Germinal center (tissue), 1 donor: ENCODE results near the gene RANBP10.
"Not testable (repeated sequence)": the region's sequence is repeated elsewhere in the genome, so short reads cannot be mapped to it uniquely, and the experiment has no call there.

Source experiments
- DNase-seq: peaks from one replicate; pipeline ENCODE4 v3.0.0; 2012; ENCODE audit warnings: mixed read lengths, low spot score

Gene RANBP10

GRCh38 chr16:67714522-67714921 lies 91.8 kb downstream of the RANBP10 start:
- DNase-seq, result no peak

GRCh38 chr16:67713647-67714273 lies 92.6 kb downstream of the RANBP10 start:
- no peak for DNase-seq

DNA sequence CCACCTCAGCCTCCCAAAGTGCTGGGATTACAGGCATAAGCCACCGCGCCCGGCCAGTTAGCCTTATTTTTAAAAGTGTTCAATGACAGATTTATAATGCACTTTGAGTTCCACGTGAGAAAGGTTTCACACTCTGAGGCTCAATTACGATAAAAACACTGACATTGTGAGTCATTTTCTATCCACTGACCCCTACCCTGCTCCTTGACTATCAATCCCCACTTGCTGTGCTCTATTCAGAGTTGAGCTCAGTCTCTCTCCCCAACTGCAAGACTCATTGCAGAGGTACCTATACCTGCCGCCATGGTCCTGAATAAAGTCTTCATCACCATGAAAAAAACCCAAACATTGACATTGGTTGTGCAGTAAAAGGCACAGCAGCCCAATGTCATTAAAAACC lies 95.8 kb downstream of the RANBP10 start:
- DNase-seq, result no peak

DNA sequence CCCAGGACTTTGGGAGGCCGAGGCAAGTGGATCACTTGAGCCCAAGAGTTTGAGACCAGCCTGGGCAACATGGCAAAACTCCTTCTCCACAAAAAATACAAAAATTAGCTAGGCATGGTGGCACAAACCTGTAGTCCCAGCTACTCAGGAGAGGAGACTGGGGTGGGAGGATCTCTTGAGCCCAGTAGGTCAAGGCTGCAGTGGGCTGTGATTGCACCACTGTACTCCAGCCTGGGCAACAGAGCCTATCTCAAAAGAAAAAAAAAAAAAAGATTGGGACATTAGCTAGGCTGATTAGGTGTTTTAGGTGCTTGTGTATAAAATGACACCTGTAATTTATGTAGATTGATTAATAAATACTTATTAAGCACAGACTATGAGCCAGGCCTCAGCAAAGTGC lies 97.3 kb downstream of the RANBP10 start:
- no peak for DNase-seq

GRCh38 chr16:67708368-67708771 lies 98.0 kb downstream of the RANBP10 start:
- DNase-seq, result no peak

DNA sequence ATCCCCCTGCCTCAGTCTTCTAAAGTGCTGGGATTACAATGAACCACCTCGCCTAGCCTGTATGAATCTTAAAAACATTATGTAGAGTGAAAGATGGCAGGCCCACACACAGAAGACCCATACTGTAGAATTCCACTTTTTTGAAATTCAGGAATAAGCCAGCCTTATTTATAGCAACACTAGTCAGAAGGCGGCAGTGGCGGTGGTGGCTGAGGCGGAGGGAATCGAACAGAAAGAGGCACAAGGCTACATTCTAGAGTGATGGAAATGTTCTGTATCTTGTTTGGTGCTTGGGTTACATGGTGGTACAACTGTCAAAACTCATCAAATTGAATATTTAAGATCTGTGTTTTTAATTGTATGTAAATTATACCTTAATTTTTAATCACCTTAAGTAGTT lies 98.6 kb downstream of the RANBP10 start:
- no peak for DNase-seq

GRCh38 chr16:67707210-67707609 lies 99.2 kb downstream of the RANBP10 start:
- DNase-seq, result no peak

DNA sequence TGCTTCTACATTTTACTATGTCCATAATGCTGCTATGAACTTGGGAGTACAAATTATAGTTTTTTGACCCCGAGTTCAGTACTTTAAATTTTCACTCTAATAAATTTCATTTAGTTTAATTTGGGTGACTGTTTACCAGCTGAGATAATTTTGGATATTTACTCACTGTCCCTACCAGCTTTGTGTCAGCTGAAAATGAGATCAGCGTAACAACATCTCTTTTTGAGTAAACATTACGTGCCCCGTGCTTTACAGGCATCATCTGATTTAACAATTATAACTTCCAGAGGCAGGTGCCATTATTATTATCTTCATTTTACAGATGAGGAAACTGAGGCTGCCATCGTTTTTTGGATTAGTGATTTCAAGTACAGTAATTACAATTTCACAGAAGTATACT lies 102.2 kb downstream of the RANBP10 start:
- no peak for DNase-seq

DNA sequence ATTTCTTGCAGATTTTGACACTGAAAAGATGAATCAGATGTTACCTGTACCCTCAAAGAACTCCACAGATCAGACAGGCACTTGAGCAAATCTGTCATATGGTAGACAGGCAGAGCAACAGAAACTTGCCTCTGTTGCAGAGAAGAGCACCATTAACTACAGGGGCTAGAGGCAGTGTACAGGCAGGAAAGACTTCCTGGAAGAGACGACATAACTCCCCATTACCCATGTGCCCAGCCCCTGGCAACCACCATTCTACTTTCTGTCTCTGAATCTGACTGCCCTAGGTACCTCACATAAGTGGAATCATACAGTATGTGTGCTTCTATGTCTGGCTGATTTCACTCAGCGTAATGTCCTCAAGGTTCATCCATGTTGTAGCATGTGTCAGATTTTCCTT lies 102.7 kb downstream of the RANBP10 start:
- no peak for DNase-seq

DNA sequence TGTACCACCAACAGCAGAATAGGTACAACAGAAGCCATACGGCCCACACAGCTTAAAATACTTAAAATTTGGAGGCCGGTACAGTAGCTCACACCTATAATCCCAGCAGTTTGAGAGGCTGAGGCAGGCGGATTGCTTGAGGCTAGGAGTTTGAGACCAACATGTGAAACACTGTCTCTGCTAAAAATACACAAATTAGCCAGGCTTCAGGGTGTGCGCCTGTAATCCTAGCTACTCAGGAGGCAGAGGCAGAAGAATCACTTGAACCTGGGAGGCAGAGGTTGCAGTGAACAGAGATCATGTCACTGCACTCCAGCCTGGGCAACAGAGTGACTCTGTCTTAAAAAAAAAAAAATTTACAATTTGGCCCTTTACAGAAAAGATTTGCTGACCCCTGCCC lies 104.2 kb downstream of the RANBP10 start:
- DNase-seq, result no peak

- no peak for DNase-seq
Observed at GRCh38 chr16:67701420-67701819, 104.9 kb downstream of the RANBP10 start.

DNA sequence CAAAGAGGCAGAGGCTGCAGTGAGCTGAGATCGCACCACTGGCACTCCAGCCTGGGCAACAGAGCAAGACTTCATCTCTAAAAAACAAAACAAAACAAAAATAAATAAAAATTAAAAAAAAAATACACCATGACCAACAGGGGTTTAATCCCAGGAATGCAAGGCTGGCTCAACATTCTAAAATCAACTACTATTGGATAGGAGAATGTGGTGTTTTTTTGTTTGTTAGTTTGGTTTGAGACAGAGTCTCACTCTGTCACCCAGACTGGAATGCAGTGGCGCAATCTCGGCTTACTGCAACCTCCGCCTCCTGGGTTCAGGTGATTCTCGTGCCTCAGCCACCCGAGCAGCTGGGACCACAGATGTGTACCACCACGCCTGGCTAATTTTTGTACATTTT lies 107.1 kb downstream of the RANBP10 start:
- no peak for DNase-seq

DNA sequence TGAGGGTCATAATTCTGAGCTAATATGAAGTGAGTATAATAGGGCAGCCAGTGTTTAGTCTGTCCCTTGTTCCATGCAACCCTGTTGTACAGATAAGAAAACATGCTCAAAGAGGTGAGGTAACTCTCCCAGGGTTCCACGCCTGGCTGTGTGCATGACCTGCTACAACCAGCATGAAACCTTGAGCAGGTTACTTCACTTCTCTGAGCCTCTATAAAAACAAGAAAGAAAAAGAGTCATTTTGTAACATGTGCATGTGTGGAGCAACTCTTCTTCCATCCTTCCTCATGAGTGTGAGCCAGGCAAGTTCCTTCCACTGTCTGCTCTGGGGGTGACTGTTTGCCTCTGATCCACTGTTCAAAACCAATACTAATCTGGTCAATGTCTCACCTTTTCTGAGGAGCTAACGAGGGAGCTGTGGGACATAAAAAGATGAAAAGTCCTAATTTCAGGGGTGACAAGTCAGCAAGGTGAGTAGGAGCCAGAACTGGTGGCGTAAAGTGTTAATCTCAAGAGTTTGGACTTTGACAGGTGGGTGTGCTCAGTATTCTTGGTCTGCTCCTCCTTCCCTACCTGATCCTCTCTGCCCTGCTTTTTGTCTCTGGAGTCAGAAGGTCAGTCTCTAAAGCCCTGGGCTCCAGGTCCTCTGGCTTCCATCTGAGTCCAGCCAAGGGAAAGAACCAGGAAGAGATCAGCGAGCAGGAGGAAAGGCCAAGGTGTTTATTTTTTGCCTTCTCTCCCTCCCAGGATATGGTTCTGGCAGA lies 108.8 kb downstream of the RANBP10 start:
- no peak for DNase-seq

GRCh38 chr16:67694611-67695010 lies 111.7 kb downstream of the RANBP10 start:
- DNase-seq, result no peak

- DNase-seq, result not testable (repeated sequence)
Observed at GRCh38 chr16:67693517-67694285, 112.7 kb downstream of the RANBP10 start.

DNA sequence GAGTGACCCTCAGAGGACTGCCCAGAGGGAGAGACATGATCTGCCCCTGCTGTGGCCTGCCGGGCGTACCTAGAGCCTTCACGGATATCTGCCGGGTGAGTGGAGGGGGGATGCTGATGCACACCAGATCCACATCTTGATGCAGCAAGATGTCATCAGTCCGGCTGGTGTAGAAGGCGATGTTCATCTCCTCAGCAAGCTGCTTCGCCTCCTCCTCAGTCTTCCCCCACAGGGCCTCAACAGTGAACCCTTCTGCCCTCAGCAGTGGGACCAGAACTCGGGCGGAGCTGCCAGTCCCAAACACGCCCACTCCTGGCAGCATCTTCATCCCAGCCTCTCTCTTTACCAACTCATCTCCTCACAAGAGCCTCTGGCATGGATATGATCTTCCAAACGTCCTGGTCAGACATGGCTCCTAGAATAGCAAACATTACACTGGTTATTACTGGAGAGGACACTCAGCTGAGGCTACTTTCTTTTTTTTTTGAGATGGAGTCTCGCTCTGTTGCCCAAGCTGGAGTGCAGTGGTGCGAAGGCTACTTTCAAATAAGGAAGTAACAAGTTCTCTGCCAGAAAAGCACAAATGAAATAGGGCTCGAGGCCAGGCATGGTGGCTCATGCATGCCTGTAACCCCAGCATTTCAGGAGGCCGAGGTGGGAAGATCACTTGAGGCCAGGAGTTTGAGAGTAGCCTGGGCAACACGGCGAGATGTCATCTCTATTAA lies 120.8 kb downstream of the RANBP10 start:
- DNase-seq, result peak; percentile 34

DNA sequence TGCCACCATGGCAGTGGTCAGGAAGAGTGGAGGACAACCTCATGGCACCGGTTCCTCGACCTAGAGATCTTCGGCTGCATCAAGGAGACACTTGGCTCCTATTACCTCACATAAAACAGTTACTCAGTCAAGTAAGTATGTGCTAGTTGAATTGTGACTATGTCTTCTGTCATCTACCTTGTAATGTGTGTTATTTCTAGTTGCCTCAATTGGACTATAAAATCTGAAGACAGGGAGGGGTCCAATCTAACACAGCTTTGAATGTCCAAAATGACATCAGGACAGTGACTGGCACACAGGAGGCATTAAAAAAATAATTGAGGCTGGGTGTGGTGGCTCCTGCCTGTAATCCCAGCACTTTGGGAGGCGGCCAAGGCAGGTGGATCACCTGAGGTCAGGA lies 122.6 kb downstream of the RANBP10 start:
- DNase-seq, result no peak

GRCh38 chr16:67679935-67680897 lies 126.1 kb downstream of the RANBP10 start:
- no peak for DNase-seq

- no peak for DNase-seq
Observed at GRCh38 chr16:67678354-67679023, 127.9 kb downstream of the RANBP10 start.

DNA sequence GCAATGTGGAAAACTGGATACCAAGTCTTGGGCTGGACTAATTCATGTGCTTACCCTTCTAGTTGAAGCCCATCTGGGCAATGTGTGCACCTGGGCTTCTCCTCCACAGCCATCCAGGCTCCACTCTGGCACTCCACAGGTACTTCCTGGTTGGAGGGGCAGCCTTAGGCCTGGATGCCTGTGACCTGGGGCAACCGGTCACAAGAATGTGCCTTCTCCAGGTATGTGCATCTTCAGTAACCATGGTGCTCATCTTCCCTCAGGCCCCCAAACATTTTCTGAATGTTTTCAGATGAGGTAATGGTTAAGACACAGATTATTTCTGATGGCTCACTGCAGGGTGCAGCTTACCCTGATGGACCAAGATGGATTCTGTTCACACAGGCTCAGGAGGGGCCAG lies 128.6 kb downstream of the RANBP10 start:
- DNase-seq, result no peak

- DNase-seq, result no peak
Observed at GRCh38 chr16:67676939-67677338, 129.4 kb downstream of the RANBP10 start.
